Hepatocyte (in vitro differentiated cells): ENCODE data around the gene METAP1D. TPM values are rescaled to one million over a fixed set of nuclear protein-coding genes. Genes with fewer than 3 reads are reported as not detected.
"Not testable (repeated sequence)": the region's sequence is repeated elsewhere in the genome, so short reads cannot be mapped to it uniquely, and the experiment has no call there.

Experiments
- DNase-seq: peaks from one replicate; pipeline ENCODE4 v3.0.0-alpha.2; 2016; ENCODE audit warnings: low spot score
- H2AFZ ChIP-seq: fragments of 200-600 bp; sonication (generic); 2 replicates; pipeline ENCODE4 v1.6.0; 2016; ENCODE audit warnings: antibody characterized with exemption, mild to moderate bottlenecking
- H3K27ac ChIP-seq: fragments of 200-600 bp; sonication (generic); 2 replicates; pipeline ENCODE4 v1.5.1; 2016; ENCODE audit warnings: mild to moderate bottlenecking
- H3K27me3 ChIP-seq: fragments of 200-600 bp; sonication (generic); 2 replicates; pipeline ENCODE4 v1.6.1; 2016
- H3K36me3 ChIP-seq: fragments of 200-600 bp; sonication (generic); replicated peaks from 2 replicates; pipeline ENCODE4 v1.5.1; 2016; ENCODE audit warnings: low read depth; ENCODE audit not compliant: insufficient read depth
- H3K4me1 ChIP-seq: fragments of 200-600 bp; sonication (generic); 2 replicates; pipeline ENCODE4 v1.5.1; 2016; ENCODE audit warnings: mild to moderate bottlenecking, moderate library complexity; ENCODE audit not compliant: insufficient read depth
- H3K4me2 ChIP-seq: fragments of 200-600 bp; sonication (generic); 2 replicates; pipeline ENCODE4 v1.6.0; 2016
- H3K4me3 ChIP-seq: fragments of 200-600 bp; sonication (generic); 2 replicates; pipeline ENCODE4 v1.5.1; 2016; ENCODE audit warnings: mild to moderate bottlenecking
- H3K79me2 ChIP-seq: fragments of 200-600 bp; sonication (generic); 2 replicates; pipeline ENCODE4 v1.6.0; 2017; ENCODE audit warnings: mild to moderate bottlenecking
- H3K9me2 ChIP-seq: fragments of 200-600 bp; sonication (generic); replicated peaks from 2 replicates; pipeline ENCODE4 v1.6.0; 2017; ENCODE audit warnings: mild to moderate bottlenecking; ENCODE audit not compliant: insufficient read depth
- H3K9me3 ChIP-seq: fragments of 200-600 bp; sonication (generic); 2 replicates; pipeline ENCODE4 v1.5.1; 2016; ENCODE audit warnings: low read depth, mild to moderate bottlenecking
- H4K20me1 ChIP-seq: fragments of 200-600 bp; sonication (generic); 2 replicates; pipeline ENCODE4 v1.6.0; 2016; ENCODE audit warnings: mild to moderate bottlenecking; ENCODE audit not compliant: insufficient read depth, poor library complexity, severe bottlenecking
- CTCF ChIP-seq: fragments of 200-600 bp; sonication (generic); IDR thresholded peaks from 2 replicates; pipeline ENCODE4 v1.5.1; 2016; ENCODE audit warnings: antibody characterized with exemption, mild to moderate bottlenecking; ENCODE audit not compliant: poor library complexity
- EZH2 ChIP-seq: fragments of 200-600 bp; sonication (generic); IDR thresholded peaks from 2 replicates; pipeline ENCODE4 v1.6.1; 2016; ENCODE audit warnings: antibody characterized with exemption, mild to moderate bottlenecking, borderline replicate concordance
- EZH2phosphoT487 ChIP-seq: fragments of 200-600 bp; sonication (generic); IDR thresholded peaks from one replicate; pipeline ENCODE4 v1.6.1; 2018; ENCODE audit warnings: antibody characterized with exemption, mild to moderate bottlenecking, low read depth, moderate library complexity; ENCODE audit not compliant: unreplicated experiment, severe bottlenecking
- WGBS: methylation state at CpG from one replicate; pipeline ENCODE4 v1.1.6; 2016; ENCODE audit warnings: low lambda C conversion rate; ENCODE audit errors: missing lambda C conversion rate; 5-methylcytosine and 5-hydroxymethylcytosine counted together
- polyA plus RNA-seq: library from polyadenylated mRNA; unstranded; fragments of >200 nt; fragmentation: Nextera tagmentation; extraction: Ambion mirVana; gene quantifications from 2 replicates; pipeline ENCODE4 v1.2.1, GENCODE V29; 2016
- total RNA-seq: library from RNA; depleted of rRNA; stranded (reverse); fragments of >200 nt; gene quantifications from 2 replicates; pipeline ENCODE4 v1.2.3, GENCODE V29; 2014

METAP1D gene
- total and polyA plus RNA-seq, 2 experiments from 2014 or later = 2.8 to 6.0 TPM

GRCh38 chr2:172066394-172066886, 66.7 kb downstream of the METAP1D start:
- H4K20me1 ChIP-seq = no peaks in the 10 kb centered on the region
- H2AFZ ChIP-seq = no peak overlapping the region
- 74% methylated on average over 4 of the region's 4 CpGs for WGBS
- no peaks in the 10 kb centered on the region for H3K4me1 ChIP-seq
- no peak for DNase-seq
- H3K4me2 ChIP-seq = no peak overlapping the region
- no peak overlapping the region for H3K27ac ChIP-seq
- peaks cover 2% of the 10 kb centered on the region for H3K27me3 ChIP-seq
- TF ChIP-seq EZH2phosphoT487 (no peak), EZH2 (no peak), CTCF (no peak)
- no peaks in the 10 kb centered on the region for H3K9me2 ChIP-seq
- H3K79me2 ChIP-seq = no peaks in the 10 kb centered on the region
- no peak overlapping the region for H3K4me3 ChIP-seq
- H3K36me3 ChIP-seq = no peaks in the 10 kb centered on the region
- no peaks in the 10 kb centered on the region for H3K9me3 ChIP-seq

- H3K79me2 ChIP-seq, H3K36me3 ChIP-seq, DNase-seq, H4K20me1 ChIP-seq, H3K4me3 ChIP-seq, H3K9me3 ChIP-seq, H3K9me2 ChIP-seq, H2AFZ ChIP-seq, H3K4me2 ChIP-seq, H3K27me3 ChIP-seq, H3K4me1 ChIP-seq, H3K27ac ChIP-seq: not testable (repeated sequence)
- 96% methylated on average over 4 of the region's 4 CpGs for WGBS
Observed at GRCh38 chr2:172067905-172068304, 68.2 kb downstream of the METAP1D start.

- TF ChIP-seq EZH2 (no peak), CTCF (no peak), EZH2phosphoT487 (no peak)
- H2AFZ ChIP-seq = no peak overlapping the region
- H3K36me3 ChIP-seq = no peaks in the 10 kb centered on the region
- 90% methylated on average over 1 of the region's 1 CpG for WGBS
- no peaks in the 10 kb centered on the region for H3K9me3 ChIP-seq
- no peak overlapping the region for H3K27ac ChIP-seq
- no peaks in the 10 kb centered on the region for H4K20me1 ChIP-seq
- no peaks in the 10 kb centered on the region for H3K79me2 ChIP-seq
- no peak overlapping the region for H3K4me2 ChIP-seq
- DNase-seq = no peak
- no peaks in the 10 kb centered on the region for H3K9me2 ChIP-seq
- H3K27me3 ChIP-seq = peaks cover 14% of the 10 kb centered on the region
- H3K4me3 ChIP-seq = no peak overlapping the region
- H3K4me1 ChIP-seq = no peaks in the 10 kb centered on the region
Observed at GRCh38 chr2:172070936-172071335, 71.2 kb downstream of the METAP1D start.

DNA sequence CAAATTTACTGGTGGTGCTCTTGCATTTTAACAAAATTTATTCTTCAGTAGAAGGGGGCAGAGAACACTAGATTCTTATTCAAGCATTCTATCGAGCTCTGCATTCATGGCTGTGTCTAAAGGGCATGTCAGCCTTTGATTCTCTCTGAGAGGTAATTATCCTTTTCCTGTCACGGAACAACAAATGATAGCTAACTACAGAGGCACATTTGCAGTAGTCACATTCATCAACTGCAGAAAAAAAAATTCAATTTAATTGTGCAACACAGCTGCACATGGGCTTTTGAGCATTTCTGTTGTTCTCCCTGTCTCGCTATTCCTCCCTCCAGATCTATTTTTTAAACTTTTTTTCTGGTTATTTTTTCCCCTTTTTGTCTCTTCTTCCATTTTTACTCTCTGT, 72.5 kb downstream of the METAP1D start:
- TF ChIP-seq EZH2 (no peak), EZH2phosphoT487 (no peak), CTCF (no peak)

More for the DNA sequence above, 72.5 kb downstream of the METAP1D start:
- no peak overlapping the region for H3K27ac ChIP-seq
- DNase-seq = no peak
- 82% methylated on average over 3 of the region's 3 CpGs for WGBS
- no peaks in the 10 kb centered on the region for H3K36me3 ChIP-seq
- H3K4me2 ChIP-seq = no peak overlapping the region
- H3K9me3 ChIP-seq = no peaks in the 10 kb centered on the region
- no peaks in the 10 kb centered on the region for H3K9me2 ChIP-seq
- no peaks in the 10 kb centered on the region for H4K20me1 ChIP-seq
- no peak overlapping the region for H3K4me3 ChIP-seq
- no peaks in the 10 kb centered on the region for H3K4me1 ChIP-seq
- no peak overlapping the region for H2AFZ ChIP-seq
- no peaks in the 10 kb centered on the region for H3K79me2 ChIP-seq
- H3K27me3 ChIP-seq = peaks cover 27% of the 10 kb centered on the region
